OCI-LY3 (cell line): Measurements from ENCODE around the gene CNTNAP3B.
A peak's percentile ranks its signal among the peaks of the same experiment; 100 is the strongest.
"Not testable (repeated sequence)": the region's sequence is repeated elsewhere in the genome, so short reads cannot be mapped to it uniquely, and the experiment has no call there.

Experiments used
- H2AFZ ChIP-seq: fragments of 200-600, 300-600 bp; shearing (Covaris generic); 2 replicates; pipeline ENCODE4 v1.6.0; 2014; ENCODE audit warnings: antibody characterized with exemption, low read depth, low read length
- H3K27ac ChIP-seq: fragments of 200-600, 300-600 bp; sonication (generic); 2 replicates; pipeline ENCODE4 v1.5.1; 2014; ENCODE audit warnings: mild to moderate bottlenecking, low read length, moderate library complexity, mixed read lengths
- H3K27me3 ChIP-seq: fragments of 200-600, 300-600 bp; sonication (generic); 2 replicates; pipeline ENCODE4 v1.6.1; 2014; ENCODE audit warnings: low read depth, low read length, mixed read lengths
- H3K36me3 ChIP-seq: fragments of 200-600, 300-600 bp; sonication (generic); replicated peaks from 2 replicates; pipeline ENCODE3; 2014; ENCODE audit warnings: low read depth, low read length, mixed read lengths
- H3K4me1 ChIP-seq: fragments of 300-600, 200-600 bp; sonication (generic); 2 replicates; pipeline ENCODE4 v1.6.1; 2014; ENCODE audit warnings: low read length, mixed read lengths
- H3K4me2 ChIP-seq: fragments of 200-600, 300-600 bp; sonication (generic); 2 replicates; pipeline ENCODE4 v1.6.1; 2014; ENCODE audit warnings: low read length, mixed read lengths
- H3K4me3 ChIP-seq: fragments of 300-600, 200-600 bp; sonication (generic); 2 replicates; pipeline ENCODE4 v1.5.1; 2014; ENCODE audit warnings: antibody characterized with exemption, mild to moderate bottlenecking, low read length, moderate library complexity
- H3K79me2 ChIP-seq: fragments of 300-600, 200-600 bp; shearing (Covaris generic); 2 replicates; pipeline ENCODE4 v1.6.1; 2014; ENCODE audit warnings: mild to moderate bottlenecking, low read length, mixed read lengths
- H3K9ac ChIP-seq: fragments of 300-600, 200-600 bp; shearing (Covaris generic); 2 replicates; pipeline ENCODE4 v1.6.0; 2014; ENCODE audit warnings: mild to moderate bottlenecking, low read length, moderate library complexity
- H3K9me3 ChIP-seq: fragments of 200-600, 300-600 bp; shearing (Covaris generic); 2 replicates; pipeline ENCODE4 v1.6.1; 2014; ENCODE audit warnings: low read length, mixed read lengths; ENCODE audit not compliant: insufficient read depth
- H4K20me1 ChIP-seq: fragments of 200-600, 300-600 bp; sonication (generic); 2 replicates; pipeline ENCODE4 v1.6.1; 2016; ENCODE audit warnings: low read length, mixed read lengths; ENCODE audit not compliant: insufficient read depth
- CTCF ChIP-seq: fragments of 200-600, 300-600 bp; sonication (generic); IDR thresholded peaks from 2 replicates; pipeline ENCODE4 v1.5.1; 2014; ENCODE audit warnings: antibody characterized with exemption, low read length, low read depth

CNTNAP3B gene

GRCh38 chr9:42129073-42129729, at the start of gene CNTNAP3B:
CNTNAP3B (minus strand) TSS chr9:42129426; CDS start chr9:42129094, 332 bp downstream.
- not testable (repeated sequence) for H3K27ac ChIP-seq, H2AFZ ChIP-seq, H3K4me1 ChIP-seq, H3K27me3 ChIP-seq, H4K20me1 ChIP-seq, H3K36me3 ChIP-seq, H3K9ac ChIP-seq, H3K4me3 ChIP-seq, H3K79me2 ChIP-seq, H3K9me3 ChIP-seq, H3K4me2 ChIP-seq

- H3K27me3 ChIP-seq, H3K9ac ChIP-seq, H3K4me3 ChIP-seq, H3K27ac ChIP-seq, H3K9me3 ChIP-seq, H3K4me1 ChIP-seq, H3K4me2 ChIP-seq, H3K79me2 ChIP-seq, H4K20me1 ChIP-seq, H2AFZ ChIP-seq, H3K36me3 ChIP-seq: not testable (repeated sequence)
- peak; percentile 43 for TF ChIP-seq CTCF
These were observed 31.1 kb upstream of the CNTNAP3B start for GRCh38 chr9:42160299-42160698.

- H3K36me3 ChIP-seq, H2AFZ ChIP-seq, H3K79me2 ChIP-seq, H3K4me1 ChIP-seq, H3K4me3 ChIP-seq, H3K27me3 ChIP-seq, H4K20me1 ChIP-seq, H3K4me2 ChIP-seq, H3K27ac ChIP-seq, H3K9ac ChIP-seq, H3K9me3 ChIP-seq: not testable (repeated sequence)
These were observed 2.0 kb downstream of the CNTNAP3B start for GRCh38 chr9:42127056-42127841.

- not testable (repeated sequence) for H2AFZ ChIP-seq, H3K27me3 ChIP-seq, H3K4me1 ChIP-seq, H3K9ac ChIP-seq, H3K4me2 ChIP-seq, H3K36me3 ChIP-seq, H4K20me1 ChIP-seq, H3K27ac ChIP-seq, H3K9me3 ChIP-seq, H3K4me3 ChIP-seq, H3K79me2 ChIP-seq
These were observed 8.2 kb downstream of the CNTNAP3B start for GRCh38 chr9:42121007-42121406.

- not testable (repeated sequence) for H3K4me1 ChIP-seq, H2AFZ ChIP-seq, H3K9me3 ChIP-seq, H3K36me3 ChIP-seq, H3K4me3 ChIP-seq, H4K20me1 ChIP-seq, H3K4me2 ChIP-seq, H3K9ac ChIP-seq, H3K79me2 ChIP-seq, H3K27me3 ChIP-seq, H3K27ac ChIP-seq
These were observed 33.3 kb downstream of the CNTNAP3B start for GRCh38 chr9:42095929-42096328.

- not testable (repeated sequence) for H3K27ac ChIP-seq, H3K9me3 ChIP-seq, H2AFZ ChIP-seq, H3K36me3 ChIP-seq, H4K20me1 ChIP-seq, H3K4me2 ChIP-seq, H3K4me1 ChIP-seq, H3K79me2 ChIP-seq, H3K9ac ChIP-seq, H3K4me3 ChIP-seq, H3K27me3 ChIP-seq
These were observed 44.7 kb downstream of the CNTNAP3B start for GRCh38 chr9:42084559-42084952.

- not testable (repeated sequence) for H3K9ac ChIP-seq, H3K4me1 ChIP-seq, H3K4me2 ChIP-seq, H3K27ac ChIP-seq, H3K9me3 ChIP-seq, H3K4me3 ChIP-seq, H2AFZ ChIP-seq, H3K79me2 ChIP-seq, H4K20me1 ChIP-seq, H3K36me3 ChIP-seq, H3K27me3 ChIP-seq
These were observed 45.2 kb downstream of the CNTNAP3B start for GRCh38 chr9:42083877-42084558.

GRCh38 chr9:42080376-42080775, 48.9 kb downstream of the CNTNAP3B start:
- H3K27me3 ChIP-seq, H3K9me3 ChIP-seq, H3K4me3 ChIP-seq, H3K9ac ChIP-seq, H3K36me3 ChIP-seq, H3K79me2 ChIP-seq, H3K27ac ChIP-seq, H2AFZ ChIP-seq, H4K20me1 ChIP-seq, H3K4me2 ChIP-seq, H3K4me1 ChIP-seq: not testable (repeated sequence)
